Lung (tissue), 12 donors: Measurements from ENCODE around the gene TNFSF9. TPM values are rescaled to one million over a fixed set of nuclear protein-coding genes. Genes with fewer than 3 reads are reported as not detected.
A peak's percentile ranks its signal among the peaks of the same experiment; 100 is the strongest.

ENCODE experiments used
- ATAC-seq: fragments of 200-7000 bp; cut with Tn5 transposase; one replicate; pipeline ENCODE4 v1.9.1; 2020; ENCODE audit warnings: moderate number of reproducible peaks; ENCODE audit not compliant: insufficient read depth, low FRiP score
- DNase-seq, 3 donors: peaks; one replicate each; pipeline ENCODE4 v3.0.0-alpha.2; 2013 to 2017
- H3K27ac ChIP-seq, 2 donors: one replicate each; pipeline ENCODE4 v1.5.1; 2013; ENCODE audit warnings: mild to moderate bottlenecking in 2 of 2, moderate library complexity in 2 of 2, control low read depth in 1 of 2, inconsistent platforms in 1 of 2, low read depth in 1 of 2, low read length in 1 of 2
- H3K27me3 ChIP-seq, 3 donors: one replicate each; pipeline ENCODE4 v1.5.1; 2013; ENCODE audit warnings: low read length in 2 of 3; ENCODE audit not compliant: control insufficient read depth in 3 of 3, insufficient read depth in 3 of 3
- H3K36me3 ChIP-seq, 4 donors: one replicate each; pipeline ENCODE4 v1.5.1; 2013; ENCODE audit warnings: low read length in 4 of 4, mild to moderate bottlenecking in 1 of 4, moderate library complexity in 1 of 4; ENCODE audit not compliant: control insufficient read depth in 4 of 4, insufficient read depth in 4 of 4
- H3K4me1 ChIP-seq, 5 donors: one replicate each; pipeline ENCODE4 v1.5.1; 2013; ENCODE audit warnings: low read length in 5 of 5, mild to moderate bottlenecking in 2 of 5, moderate library complexity in 1 of 5; ENCODE audit not compliant: control insufficient read depth in 5 of 5, insufficient read depth in 5 of 5
- H3K4me3 ChIP-seq: one replicate; pipeline ENCODE4 v1.5.1; 2013; ENCODE audit warnings: mild to moderate bottlenecking, control low read depth, moderate library complexity
- H3K9ac ChIP-seq, 2 donors: one replicate each; pipeline ENCODE4 v1.5.1; 2013; ENCODE audit warnings: low read length in 2 of 2, control low read depth in 1 of 2; ENCODE audit not compliant: insufficient read depth in 1 of 2
- H3K9me3 ChIP-seq, 4 donors: one replicate each; pipeline ENCODE4 v1.5.1; 2013; ENCODE audit warnings: low read length in 3 of 4, mild to moderate bottlenecking in 1 of 4, moderate library complexity in 1 of 4; ENCODE audit not compliant: control insufficient read depth in 4 of 4, insufficient read depth in 3 of 4
- WGBS, 2 donors: extraction: QIAGEN DNeasy Blood & Tissue Kit; methylation state at CpG; one replicate each; pipeline ENCODE4 v1.1.7; 2013; 5-methylcytosine and 5-hydroxymethylcytosine counted together
- polyA plus RNA-seq, 2 donors: library from polyadenylated mRNA; stranded (reverse); fragments of 200-250 nt; gene quantifications; one replicate each; pipeline ENCODE4 v1.2.1, GENCODE V29; 2013
- total RNA-seq, 2 donors: library from RNA; depleted of rRNA in 1 of 2; stranded (reverse); fragments of >200 nt in 1 of 2; gene quantifications; one replicate each; pipeline ENCODE4 v1.2.1, GENCODE V29; 2014 to 2021
- TF ChIP-seq, protein P1 (sequence below): IDR thresholded peaks from 2 replicates; pipeline ENCODE4 v1.5.1; 2012; ENCODE audit warnings: mild to moderate bottlenecking; ENCODE audit errors: control extremely low read depth, extremely low read depth
- donor health status: control.
- donor health status: control.
- donor health status: Bipolar disorder and iron deficiency.
- donor health status: healthy.
- donor health status: DM: yes; HTN: yes; CAD: no.

Gene TNFSF9
- total and polyA plus RNA-seq, 4 donors, result 1.00 to 10.1 (median 5.9) TPM

DNA sequence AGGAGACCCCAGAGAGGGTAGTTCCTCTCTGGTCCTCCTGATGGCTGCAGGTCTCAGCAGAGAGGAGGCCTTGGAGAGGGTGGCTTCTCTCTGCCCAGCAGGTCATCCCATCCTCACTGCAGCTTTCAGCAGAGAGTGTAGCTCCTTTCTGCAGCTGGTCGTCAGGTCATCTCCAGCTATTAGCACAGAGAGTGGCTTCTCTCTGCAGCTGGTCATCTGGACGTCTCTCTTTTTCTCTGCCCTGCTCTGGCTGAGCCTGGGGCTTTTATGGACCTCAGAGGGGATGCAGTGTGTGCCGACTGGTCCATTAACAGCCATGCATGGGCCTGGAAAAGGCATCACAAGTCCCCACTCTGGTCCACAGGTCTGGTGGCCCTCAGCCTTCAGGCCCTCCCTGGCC is 20.3 kb downstream of the TNFSF9 start:
- Histone ChIP-seq H3K4me1 (no peaks in the 10 kb centered on the region), H3K27me3 (no peaks in the 10 kb centered on the region), H3K9me3 (peaks cover 0 to 3% (median 0%) of the 10 kb centered on the region in 4 donors), H3K27ac (no peak overlapping the region), H3K4me3 (no peak overlapping the region), H3K9ac (no peak overlapping the region), H3K36me3 (no peaks in the 10 kb centered on the region)
- ATAC-seq (no peak), DNase-seq (no peak)
- WGBS, 2 donors, result 96 to 97% methylated on average over 3 of the region's 3 CpGs
- TF ChIP-seq, protein P1, sequence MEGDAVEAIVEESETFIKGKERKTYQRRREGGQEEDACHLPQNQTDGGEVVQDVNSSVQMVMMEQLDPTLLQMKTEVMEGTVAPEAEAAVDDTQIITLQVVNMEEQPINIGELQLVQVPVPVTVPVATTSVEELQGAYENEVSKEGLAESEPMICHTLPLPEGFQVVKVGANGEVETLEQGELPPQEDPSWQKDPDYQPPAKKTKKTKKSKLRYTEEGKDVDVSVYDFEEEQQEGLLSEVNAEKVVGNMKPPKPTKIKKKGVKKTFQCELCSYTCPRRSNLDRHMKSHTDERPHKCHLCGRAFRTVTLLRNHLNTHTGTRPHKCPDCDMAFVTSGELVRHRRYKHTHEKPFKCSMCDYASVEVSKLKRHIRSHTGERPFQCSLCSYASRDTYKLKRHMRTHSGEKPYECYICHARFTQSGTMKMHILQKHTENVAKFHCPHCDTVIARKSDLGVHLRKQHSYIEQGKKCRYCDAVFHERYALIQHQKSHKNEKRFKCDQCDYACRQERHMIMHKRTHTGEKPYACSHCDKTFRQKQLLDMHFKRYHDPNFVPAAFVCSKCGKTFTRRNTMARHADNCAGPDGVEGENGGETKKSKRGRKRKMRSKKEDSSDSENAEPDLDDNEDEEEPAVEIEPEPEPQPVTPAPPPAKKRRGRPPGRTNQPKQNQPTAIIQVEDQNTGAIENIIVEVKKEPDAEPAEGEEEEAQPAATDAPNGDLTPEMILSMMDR, result no peak

DNA sequence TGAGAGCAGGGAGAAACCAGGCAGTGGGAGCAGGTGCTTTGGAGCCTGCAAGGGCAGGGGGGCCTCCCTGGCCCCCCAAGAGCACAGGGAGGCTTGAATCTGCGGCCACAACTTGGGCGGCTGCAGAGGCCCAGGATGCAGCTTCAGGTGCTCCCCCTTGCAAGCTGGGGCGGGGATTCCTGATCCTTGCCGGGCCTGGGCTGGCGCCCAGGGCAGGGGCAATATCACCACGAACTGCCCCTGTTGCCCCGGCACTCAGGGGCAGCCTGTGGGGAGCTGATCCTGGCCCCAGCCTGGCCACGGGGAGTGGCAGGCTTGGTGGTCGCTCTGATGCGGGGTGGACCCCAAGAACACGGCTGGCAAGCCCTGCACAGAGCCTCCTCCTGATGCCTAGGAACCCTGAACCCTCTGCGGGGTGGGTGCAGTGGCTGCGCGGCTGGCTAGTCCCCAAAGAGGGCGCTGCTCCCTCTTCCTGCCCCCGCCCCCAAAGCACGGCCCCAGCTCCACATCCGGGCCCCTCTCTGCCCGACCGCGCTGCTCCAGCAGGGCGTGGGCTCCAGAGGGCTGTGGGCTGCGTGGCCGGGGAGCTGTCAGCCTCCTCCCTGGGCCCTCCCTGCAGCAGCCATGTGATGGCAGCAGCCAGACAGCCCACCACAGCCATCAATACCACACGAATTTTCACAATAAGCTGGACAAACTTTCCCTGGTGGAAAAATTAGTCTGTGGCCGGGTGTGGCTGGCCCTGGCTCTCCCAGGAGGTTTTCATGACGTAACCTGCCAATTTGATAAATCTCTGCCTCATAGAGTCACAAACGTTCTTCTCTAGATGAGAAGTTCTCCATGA is 21.0 kb downstream of the TNFSF9 start:
- H3K36me3 ChIP-seq, result no peaks in the 10 kb centered on the region
- H3K27me3 ChIP-seq, result no peaks in the 10 kb centered on the region
- H3K27ac ChIP-seq, result no peak overlapping the region
- TF ChIP-seq, protein P1, result no peak
- peak in 1 of 3 donors; percentile 33 for DNase-seq
- no peaks in the 10 kb centered on the region for H3K4me1 ChIP-seq
- no peak overlapping the region for H3K4me3 ChIP-seq
- no peak for ATAC-seq
- H3K9me3 ChIP-seq, result peaks cover 0 to 3% (median 0%) of the 10 kb centered on the region in 4 donors
- H3K9ac ChIP-seq, result no peak overlapping the region
- WGBS, 2 donors, result 36 to 37% methylated on average over 27 to 28 of the region's 28 CpGs

DNA sequence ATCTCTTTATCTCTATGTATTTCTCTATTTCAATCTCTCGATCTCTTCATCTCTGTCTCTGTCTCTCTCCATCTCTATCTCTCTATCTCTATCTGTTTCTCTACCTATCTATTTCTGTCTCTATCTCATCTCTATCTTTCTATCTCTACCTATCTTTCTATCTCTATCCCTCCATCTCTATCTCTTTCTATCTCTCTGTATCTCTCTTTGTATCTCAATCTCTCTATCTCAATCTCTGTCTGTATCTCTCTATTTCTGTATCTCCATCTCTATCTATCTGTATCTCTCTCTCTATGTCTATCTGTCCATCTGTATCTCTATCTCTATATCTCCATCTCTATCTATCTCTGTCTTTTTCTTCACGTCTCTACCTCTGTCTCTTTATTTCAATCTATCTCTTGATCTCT is 25.2 kb downstream of the TNFSF9 start:
- H3K27ac ChIP-seq, result no peak overlapping the region
- WGBS, 2 donors, result 84 to 89% methylated on average over 2 of the region's 2 CpGs

More for the DNA sequence above, 25.2 kb downstream of the TNFSF9 start:
- TF ChIP-seq, protein P1, result no peak
- H3K27me3 ChIP-seq, result no peaks in the 10 kb centered on the region
- DNase-seq, result no peak
- no peaks in the 10 kb centered on the region for H3K4me1 ChIP-seq
- no peak for ATAC-seq
- H3K9ac ChIP-seq, result no peak overlapping the region
- no peaks in the 10 kb centered on the region for H3K9me3 ChIP-seq
- H3K36me3 ChIP-seq, result no peaks in the 10 kb centered on the region
- no peak overlapping the region for H3K4me3 ChIP-seq
